Retinal pigment epithelial cell (primary cell): ENCODE measurements around the gene EMX2.

Experiments
- DNase-seq: peaks from one replicate; pipeline ENCODE4 v3.0.0-alpha.2; 2010; ENCODE audit warnings: low read depth
- H3K4me3 ChIP-seq: 2 replicates; pipeline ENCODE4 v1.5.1; 2011; ENCODE audit warnings: mild to moderate bottlenecking, low read length, control low read depth, moderate library complexity
- CTCF ChIP-seq: conservative IDR thresholded peaks from 2 replicates; pipeline ENCODE4 v1.5.1; 2011; ENCODE audit warnings: low read depth, low read length, control low read depth, inconsistent platforms

Gene EMX2

GRCh38 chr10:117587036-117587435, 44.5 kb downstream of the EMX2 start:
- TF ChIP-seq CTCF, result no peak
- H3K4me3 ChIP-seq, result no peak overlapping the region
- DNase-seq, result no peak

GRCh38 chr10:117590101-117590875, 47.7 kb downstream of the EMX2 start:
- no peak overlapping the region for H3K4me3 ChIP-seq
- no peak for TF ChIP-seq CTCF
- no peak for DNase-seq

GRCh38 chr10:117591043-117591442, 48.5 kb downstream of the EMX2 start:
- no peak overlapping the region for H3K4me3 ChIP-seq
- no peak for TF ChIP-seq CTCF
- no peak for DNase-seq

- no peak overlapping the region for H3K4me3 ChIP-seq
- no peak for TF ChIP-seq CTCF
- DNase-seq, result no peak
Observed at GRCh38 chr10:117594722-117595121, 52.2 kb downstream of the EMX2 start.

GRCh38 chr10:117596706-117597105, 54.2 kb downstream of the EMX2 start:
- no peak for DNase-seq
- H3K4me3 ChIP-seq, result no peak overlapping the region
- no peak for TF ChIP-seq CTCF

GRCh38 chr10:117597216-117597615, 54.7 kb downstream of the EMX2 start:
- no peak overlapping the region for H3K4me3 ChIP-seq
- DNase-seq, result no peak
- TF ChIP-seq CTCF, result no peak
